ENCODE data around the gene NCSTN. TPM values are rescaled to one million over a fixed set of nuclear protein-coding genes. Genes with fewer than 3 reads are reported as not detected.

Gene NCSTN
- total and polyA plus RNA-seq, 9 of the 15 experiments (the other 6 are each of a cell fraction or from before 2014, with no cell fraction given), result 21.3 to 91.1 (median 57.9) TPM

DNA sequence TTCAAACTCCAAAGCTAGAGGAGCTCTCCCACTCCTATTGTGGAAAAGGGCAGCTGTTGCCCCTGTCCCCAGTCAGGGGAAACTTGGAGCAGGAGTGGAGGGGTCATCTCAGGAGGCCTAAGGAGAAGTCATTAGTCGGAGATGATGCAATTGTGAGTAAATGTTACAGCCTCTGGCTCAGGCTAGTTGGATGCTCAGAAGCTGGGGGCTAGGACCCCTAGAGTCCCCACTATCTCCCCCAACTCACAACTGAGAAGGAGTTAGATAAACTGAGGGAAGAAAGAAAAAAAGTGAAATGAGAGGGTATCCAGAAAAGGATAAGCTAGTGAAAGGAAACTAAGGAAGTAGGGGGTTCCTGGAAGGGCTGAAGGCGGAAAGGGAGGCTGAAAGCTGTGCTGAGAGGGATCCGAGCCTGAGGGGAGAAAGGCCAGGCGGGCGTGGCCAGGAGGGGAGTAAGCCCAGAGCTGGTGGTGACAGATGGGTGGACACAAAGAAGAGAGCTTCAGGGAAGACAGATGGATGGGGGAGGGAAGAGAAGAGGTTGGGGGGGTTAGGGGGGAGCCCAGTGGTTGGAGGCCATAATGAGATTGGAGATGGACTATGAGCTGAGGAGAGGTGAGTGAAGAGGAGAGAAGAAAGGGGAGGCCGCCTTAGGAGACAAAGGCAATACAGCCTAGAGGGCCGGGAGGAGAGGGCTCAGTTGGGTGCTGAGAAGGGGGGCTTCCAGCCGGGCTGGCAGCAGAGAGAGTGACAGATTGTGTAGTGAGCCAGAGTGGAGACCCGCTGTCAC, 19.2 kb downstream of the NCSTN start (continued):
- peak; percentile 94 for TF ChIP-seq IRF9 (tag; IDR thresholded peaks at IDR 0.05)
- TF ChIP-seq FOXJ2 (tag; IDR thresholded peaks at IDR 0.05), result peak; percentile 48; the same call in 1 of the 2 replicates
- TF ChIP-seq PRMT5 (CRISPR knock-in tag; IDR thresholded peaks at IDR 0.05), result no peak
- TF ChIP-seq, protein P1, sequence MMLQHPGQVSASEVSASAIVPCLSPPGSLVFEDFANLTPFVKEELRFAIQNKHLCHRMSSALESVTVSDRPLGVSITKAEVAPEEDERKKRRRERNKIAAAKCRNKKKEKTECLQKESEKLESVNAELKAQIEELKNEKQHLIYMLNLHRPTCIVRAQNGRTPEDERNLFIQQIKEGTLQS (IDR thresholded peaks at IDR 0.05), result peak; percentile 99
- TF ChIP-seq, protein P1 (CRISPR knock-in tag; conservative IDR thresholded peaks at IDR 0.05), result 0 out of 2 replicates have a peak, but pooled peaks have one; percentile 38
- peak; percentile 50 for TF ChIP-seq MTA1 (IDR thresholded peaks at IDR 0.05; ENCODE audit: borderline replicate concordance)
- no peak for TF ChIP-seq CBFA2T3 (IDR thresholded peaks at IDR 0.05)
- no peak for TF ChIP-seq ZFP36 (IDR thresholded peaks at IDR 0.05; ENCODE audit: low read depth, low read length, partially characterized antibody)
- TF ChIP-seq ELF4 (CRISPR knock-in tag; IDR thresholded peaks at IDR 0.05), result peak; percentile 56; the same call in 1 of the 2 replicates
- TF ChIP-seq NR2F6 (CRISPR knock-in tag; IDR thresholded peaks at IDR 0.05), result no peak
- peak; percentile 35 for TF ChIP-seq GABPA (tag; conservative IDR thresholded peaks at IDR 0.05; ENCODE audit: low read depth)
- peak; percentile 97 for TF ChIP-seq ATF7 (IDR thresholded peaks at IDR 0.05)
- 0 out of 2 replicates have a peak, but pooled peaks have one; percentile 3 for TF ChIP-seq ZKSCAN8 (CRISPR knock-in tag; IDR thresholded peaks at IDR 0.05)
- TF ChIP-seq, protein P2, sequence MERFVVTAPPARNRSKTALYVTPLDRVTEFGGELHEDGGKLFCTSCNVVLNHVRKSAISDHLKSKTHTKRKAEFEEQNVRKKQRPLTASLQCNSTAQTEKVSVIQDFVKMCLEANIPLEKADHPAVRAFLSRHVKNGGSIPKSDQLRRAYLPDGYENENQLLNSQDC (CRISPR knock-in tag; IDR thresholded peaks at IDR 0.05), result no peak
- TF ChIP-seq KDM4B (IDR thresholded peaks at IDR 0.05; ENCODE audit: borderline replicate concordance in 2 of 2, low read depth in 1 of 2), result peak in 1 of 2 experiments; percentile 39; a peak in 1 of 4 replicates
- peak; percentile 84 for TF ChIP-seq NFRKB (IDR thresholded peaks at IDR 0.05; ENCODE audit: low read depth)
- no peak for TF ChIP-seq SPI1 (IDR thresholded peaks at IDR 0.05; ENCODE audit: borderline replicate concordance, low read depth, low read length)
- peak; percentile 59; the same call in 1 of the 2 replicates for TF ChIP-seq SMARCC2 (IDR thresholded peaks at IDR 0.05; ENCODE audit: low read depth)
